Fibroblast of pulmonary artery (primary cell): ENCODE measurements around the gene TIE1.

ENCODE experiments used
- DNase-seq: peaks from one replicate; pipeline ENCODE4 v3.0.0-alpha.2; 2010; ENCODE audit warnings: low read depth
- H3K4me3 ChIP-seq: replicated peaks from 2 replicates; pipeline ENCODE4 v1.5.1; 2011; ENCODE audit warnings: low read depth, mild to moderate bottlenecking, control low read depth, low read length, moderate library complexity
- TF ChIP-seq, protein P1 (sequence below): IDR thresholded peaks from 2 replicates; pipeline ENCODE4 v1.5.1; 2011; ENCODE audit warnings: mild to moderate bottlenecking, control low read depth, low read length, inconsistent platforms; ENCODE audit errors: missing control alignments

Gene TIE1

GRCh38 chr1:43312663-43313515 is 12.1 kb downstream of the TIE1 start:
- TF ChIP-seq, protein P1, sequence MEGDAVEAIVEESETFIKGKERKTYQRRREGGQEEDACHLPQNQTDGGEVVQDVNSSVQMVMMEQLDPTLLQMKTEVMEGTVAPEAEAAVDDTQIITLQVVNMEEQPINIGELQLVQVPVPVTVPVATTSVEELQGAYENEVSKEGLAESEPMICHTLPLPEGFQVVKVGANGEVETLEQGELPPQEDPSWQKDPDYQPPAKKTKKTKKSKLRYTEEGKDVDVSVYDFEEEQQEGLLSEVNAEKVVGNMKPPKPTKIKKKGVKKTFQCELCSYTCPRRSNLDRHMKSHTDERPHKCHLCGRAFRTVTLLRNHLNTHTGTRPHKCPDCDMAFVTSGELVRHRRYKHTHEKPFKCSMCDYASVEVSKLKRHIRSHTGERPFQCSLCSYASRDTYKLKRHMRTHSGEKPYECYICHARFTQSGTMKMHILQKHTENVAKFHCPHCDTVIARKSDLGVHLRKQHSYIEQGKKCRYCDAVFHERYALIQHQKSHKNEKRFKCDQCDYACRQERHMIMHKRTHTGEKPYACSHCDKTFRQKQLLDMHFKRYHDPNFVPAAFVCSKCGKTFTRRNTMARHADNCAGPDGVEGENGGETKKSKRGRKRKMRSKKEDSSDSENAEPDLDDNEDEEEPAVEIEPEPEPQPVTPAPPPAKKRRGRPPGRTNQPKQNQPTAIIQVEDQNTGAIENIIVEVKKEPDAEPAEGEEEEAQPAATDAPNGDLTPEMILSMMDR: no peak
- DNase-seq: no peak
- no peak overlapping the region for H3K4me3 ChIP-seq

- TF ChIP-seq, protein P1: no peak
- H3K4me3 ChIP-seq: no peak overlapping the region
- no peak for DNase-seq
Observed at GRCh38 chr1:43313771-43314170, 13.0 kb downstream of the TIE1 start.

- TF ChIP-seq, protein P1: no peak
- DNase-seq: no peak
- H3K4me3 ChIP-seq: no peak overlapping the region
Observed at GRCh38 chr1:43314233-43314632, 13.5 kb downstream of the TIE1 start.

GRCh38 chr1:43315481-43315880 is 14.7 kb downstream of the TIE1 start:
- no peak overlapping the region for H3K4me3 ChIP-seq
- no peak for DNase-seq
- TF ChIP-seq, protein P1: no peak

DNA sequence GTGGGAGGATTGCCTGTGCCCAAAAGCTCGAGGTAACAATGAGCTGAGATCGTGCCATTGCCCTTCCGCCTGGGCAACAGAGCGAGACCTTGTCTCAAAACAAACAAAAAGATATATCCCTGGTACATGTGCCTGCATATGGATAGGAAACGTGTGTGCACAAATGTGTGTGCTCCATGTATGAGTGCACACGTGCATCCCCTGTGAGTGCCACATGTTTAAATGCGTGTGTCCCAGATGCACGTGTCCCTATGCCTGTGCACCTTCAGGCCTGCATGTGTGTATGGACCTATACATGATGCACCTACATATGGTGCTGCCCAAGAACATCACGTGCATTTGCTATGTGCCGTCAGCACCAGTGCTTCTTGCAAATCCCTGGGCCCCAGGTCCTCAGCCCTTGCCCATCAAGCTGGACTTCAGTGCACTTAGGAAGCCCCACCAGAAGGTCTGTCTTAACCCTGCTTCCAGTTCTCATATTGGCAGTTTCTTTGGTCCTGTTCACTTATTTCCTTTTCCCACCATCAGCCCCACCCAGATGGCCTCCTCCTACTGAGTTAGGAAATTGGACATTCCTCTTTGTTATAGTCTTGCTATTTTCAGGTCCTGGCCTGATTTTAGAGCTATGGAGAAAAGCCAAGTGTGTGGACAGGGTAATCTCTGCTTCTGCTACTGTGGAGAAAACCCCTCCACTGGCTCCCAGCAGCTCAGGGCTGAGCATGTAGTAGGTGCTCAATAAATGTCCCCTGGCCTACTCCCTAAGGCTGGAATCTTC is 15.4 kb downstream of the TIE1 start:
- DNase-seq: peak; percentile 45
- TF ChIP-seq, protein P1: no peak
- H3K4me3 ChIP-seq: no peak overlapping the region

DNA sequence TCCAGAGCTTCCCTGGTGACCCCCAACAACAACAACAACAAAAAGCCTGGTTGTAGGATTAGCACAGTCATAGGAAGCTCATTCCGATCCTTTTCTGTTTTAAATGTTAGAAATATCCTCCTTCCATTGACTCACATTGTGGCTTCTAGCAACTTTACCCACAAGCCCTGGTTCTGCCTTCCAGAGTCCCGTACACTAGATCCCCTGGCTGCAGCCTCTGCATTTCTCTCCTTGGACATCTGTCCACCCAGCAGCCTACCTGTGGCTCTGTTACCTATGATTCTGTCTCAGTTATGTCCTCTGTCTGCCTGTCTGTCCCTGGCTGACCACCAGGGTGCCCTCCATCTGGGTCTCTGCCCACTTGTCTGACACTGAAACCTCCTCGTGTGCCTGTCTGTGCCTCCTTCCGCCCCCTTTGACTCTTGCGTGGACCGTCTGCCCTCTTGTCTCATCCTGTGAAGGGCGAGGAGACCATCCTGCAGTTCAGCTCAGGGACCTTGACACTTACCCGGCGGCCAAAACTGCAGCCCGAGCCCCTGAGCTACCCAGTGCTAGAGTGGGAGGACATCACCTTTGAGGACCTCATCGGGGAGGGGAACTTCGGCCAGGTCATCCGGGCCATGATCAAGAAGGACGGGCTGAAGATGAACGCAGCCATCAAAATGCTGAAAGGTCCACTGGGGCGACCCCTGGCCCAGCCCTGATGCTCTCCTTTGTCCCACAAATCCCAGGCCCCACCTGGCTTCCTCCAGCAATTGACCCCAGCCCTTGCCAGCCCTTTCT is 16.1 kb downstream of the TIE1 start:
- H3K4me3 ChIP-seq: no peak overlapping the region
- TF ChIP-seq, protein P1: peak; percentile 23
- DNase-seq: no peak
